A549 (cell line): ENCODE measurements around the gene DMGDH. TPM values are rescaled to one million over a fixed set of nuclear protein-coding genes. Genes with fewer than 3 reads are reported as not detected.

Experiments
- ATAC-seq, 2 experiments: fragments of 200-7000 bp in 1 of 2; fragments of >200 bp in 1 of 2; cut with Nextera tagmentation in 1 of 2; cut with Tn5 transposase in 1 of 2; 3 replicates each; pipeline versions ENCODE4 v1.8.0 to v1.9.1; 2018 to 2020; ENCODE audit warnings: mild to moderate bottlenecking in 1 of 2, moderate library complexity in 1 of 2
- CTCF ChIA-PET: fragments of 300-600 bp; sonication (Branson Sonifier 250); formaldehyde crosslinking; extraction: SDS; loops from one replicate; lab custom pipeline; 2021; ENCODE audit warnings: antibody characterized with exemption, inconsistent platforms; lab: Yijun Ruan, JAX
- POLR2A ChIA-PET: fragments of 350-600 bp; formaldehyde crosslinking; extraction: SDS; loops from one replicate; lab custom pipeline; 2021; ENCODE audit warnings: antibody characterized with exemption, inconsistent platforms; lab: Yijun Ruan, JAX
- DNase-seq, 2 experiments: peaks; one replicate each; pipeline versions ENCODE4 v3.0.0 to v3.0.0-alpha.2; 2011 to 2016; ENCODE audit warnings: low read depth in 1 of 2, low spot score in 1 of 2
- FAIRE-seq: peaks from 2 replicates; lab custom pipeline; 2011; peaks lifted over from hg19 to GRCh38; lab: Jason Lieb, UNC
- H3K27ac ChIP-seq, 2 experiments: fragments of >200 bp; sonication (Bioruptor Twin); formaldehyde crosslinking; 3 replicates each; pipeline ENCODE4 v1.5.1; 2016 to 2017
- H3K4me1 ChIP-seq: fragments of >200 bp; sonication (Bioruptor Twin); formaldehyde crosslinking; 3 replicates; pipeline ENCODE4 v1.6.1; 2016
- H3K4me2 ChIP-seq: fragments of >200 bp; sonication (Bioruptor Twin); formaldehyde crosslinking; 3 replicates; pipeline ENCODE4 v1.6.1; 2016
- H3K4me3 ChIP-seq: fragments of >200 bp; sonication (Bioruptor Twin); formaldehyde crosslinking; 3 replicates; pipeline ENCODE4 v1.5.1; 2016
- H3K9me3 ChIP-seq: fragments of >200 bp; sonication (Bioruptor Twin); formaldehyde crosslinking; 3 replicates; pipeline ENCODE4 v1.6.1; 2016
- CBX2 ChIP-seq: fragments of 200-600 bp; sonication (generic); IDR thresholded peaks from 2 replicates; pipeline ENCODE4 v1.6.1; 2016; ENCODE audit warnings: low read depth, mild to moderate bottlenecking, borderline replicate concordance
- CEBPB ChIP-seq, 2 experiments: fragments of >200 bp in 1 of 2; sonication (Bioruptor Twin) in 1 of 2; formaldehyde crosslinking in 1 of 2; IDR thresholded peaks; 2 replicates each; pipeline ENCODE4 v1.6.1; 2012 to 2016
- CHD4 ChIP-seq: fragments of 200-600 bp; sonication (generic); IDR thresholded peaks from 2 replicates; pipeline ENCODE4 v1.6.1; 2016; ENCODE audit warnings: antibody characterized with exemption, mild to moderate bottlenecking, borderline replicate concordance
- FOSL2 ChIP-seq, 2 experiments: fragments of 450-650 bp in 1 of 2; fragments of >200 bp in 1 of 2; sonication (Bioruptor Twin) in 1 of 2; formaldehyde crosslinking; IDR thresholded peaks; 2 replicates each; pipeline versions ENCODE4 v1.5.0 to v1.6.1; 2016 to 2020; ENCODE audit warnings: mild to moderate bottlenecking in 1 of 2, moderate library complexity in 1 of 2
- HEYL ChIP-seq: fragments of 250-450 bp; sonication (Bioruptor Pico); IDR thresholded peaks from 2 replicates; pipeline ENCODE4 v1.8.0; 2021; ENCODE audit warnings: mild to moderate bottlenecking, moderate library complexity
- HOXA7 ChIP-seq: fragments of 250-450 bp; sonication (Bioruptor Pico); IDR thresholded peaks from 2 replicates; pipeline ENCODE4 v1.5.0; 2020; ENCODE audit warnings: mild to moderate bottlenecking, moderate library complexity
- HOXB13 ChIP-seq: fragments of 250-450 bp; sonication (Bioruptor Pico); IDR thresholded peaks from 2 replicates; pipeline ENCODE4 v1.5.0; 2020; ENCODE audit warnings: low read depth, mild to moderate bottlenecking, moderate library complexity
- MAZ ChIP-seq: fragments of 150-350 bp; IDR thresholded peaks from 2 replicates; pipeline ENCODE4 v1.6.1; 2014; ENCODE audit warnings: antibody characterized with exemption, low read depth, low read length, borderline replicate concordance
- NR3C1 ChIP-seq: fragments of >200 bp; sonication (Bioruptor Twin); formaldehyde crosslinking; IDR thresholded peaks from 3 replicates; pipeline ENCODE4 v1.6.1; 2017
- POLR2A ChIP-seq: IDR thresholded peaks from 2 replicates; pipeline ENCODE4 v1.6.1; 2012; ENCODE audit warnings: mild to moderate bottlenecking, low read length
- RARB ChIP-seq: fragments of 250-450 bp; sonication (Bioruptor Pico); IDR thresholded peaks from 2 replicates; pipeline ENCODE4 v1.8.0; 2021; ENCODE audit warnings: mild to moderate bottlenecking, moderate library complexity
- RCOR1 ChIP-seq: fragments of 150-350 bp; IDR thresholded peaks from 2 replicates; pipeline ENCODE4 v1.6.1; 2014; ENCODE audit warnings: antibody characterized with exemption, low read length, low read depth
- REST ChIP-seq: fragments of 200-600 bp; sonication (generic); IDR thresholded peaks from 2 replicates; pipeline ENCODE4 v1.6.1; 2016; ENCODE audit warnings: antibody characterized with exemption, mild to moderate bottlenecking, moderate library complexity
- RNF2 ChIP-seq: fragments of 200-600 bp; sonication (generic); IDR thresholded peaks from 2 replicates; pipeline ENCODE4 v1.6.1; 2016; ENCODE audit warnings: low read depth, mild to moderate bottlenecking, antibody characterized with exemption, moderate library complexity, borderline replicate concordance
- USF2 ChIP-seq: fragments of 450-650 bp; IDR thresholded peaks from 2 replicates; pipeline ENCODE4 v1.6.1; 2014; ENCODE audit warnings: antibody characterized with exemption
- ZNF302 ChIP-seq: fragments of 250-450 bp; sonication (Bioruptor Pico); IDR thresholded peaks from 2 replicates; pipeline ENCODE4 v1.9.0; 2021; ENCODE audit warnings: inconsistent platforms, mild to moderate bottlenecking, moderate library complexity
- WGBS: methylation state at CpG from one replicate; pipeline ENCODE4 v1.1.6; 2017; ENCODE audit errors: missing lambda C conversion rate; 5-methylcytosine and 5-hydroxymethylcytosine counted together
- polyA plus RNA-seq, 4 experiments: library from polyadenylated mRNA; depleted of rRNA in 3 of 4; stranded (reverse); fragments of >200 nt; fragmentation: RNase III in 1 of 4; extraction: RNeasy Plus Mini Kit Qiagen cat#74134 plus additional on column Dnase treatment in 1 of 4; gene quantifications; 2 replicates in 3 of 4; 3 replicates in 1 of 4; pipeline ENCODE4 v1.2.3, GENCODE V29; 2011 to 2017
- TF ChIP-seq, protein P1 (sequence below): IDR thresholded peaks from 2 replicates; pipeline ENCODE4 v1.6.1; 2012
- TF ChIP-seq, protein P2 (sequence below): IDR thresholded peaks from 2 replicates; pipeline ENCODE4 v1.6.1; 2012
- TF ChIP-seq, protein P3 (sequence below): fragments of 250-450 bp; sonication (Bioruptor Pico); IDR thresholded peaks from 2 replicates; pipeline ENCODE4 v1.5.0; 2021; ENCODE audit warnings: mild to moderate bottlenecking, moderate library complexity, borderline replicate concordance

The DMGDH gene
- polyA plus RNA-seq, 2 of the 4 experiments (the other 2 are of a cell fraction) = 2.2 TPM; not detected in 1

GRCh38 chr5:79011219-79011836, 58.1 kb downstream of the DMGDH start:
- TF ChIP-seq CBX2 = no peak
- TF ChIP-seq REST = no peak
- no peak for TF ChIP-seq POLR2A
- TF ChIP-seq NR3C1 = no peak
- TF ChIP-seq FOSL2 (IDR thresholded peaks at IDR 0.05) = no peak
- no peak for TF ChIP-seq FOSL2 (CRISPR knock-in tag; IDR thresholded peaks at IDR 0.05)
- TF ChIP-seq RARB (CRISPR knock-in tag) = no peak
- TF ChIP-seq USF2 = no peak
- TF ChIP-seq HOXB13 (CRISPR knock-in tag) = no peak
- TF ChIP-seq, protein P1, sequence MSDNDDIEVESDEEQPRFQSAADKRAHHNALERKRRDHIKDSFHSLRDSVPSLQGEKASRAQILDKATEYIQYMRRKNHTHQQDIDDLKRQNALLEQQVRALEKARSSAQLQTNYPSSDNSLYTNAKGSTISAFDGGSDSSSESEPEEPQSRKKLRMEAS = no peak
- no peak for TF ChIP-seq CHD4
- no peak for TF ChIP-seq MAZ
- no peak for TF ChIP-seq HOXA7 (CRISPR knock-in tag)
- TF ChIP-seq HEYL (CRISPR knock-in tag) = no peak
- no peak for TF ChIP-seq CEBPB (IDR thresholded peaks at IDR 0.05)
- no peak for TF ChIP-seq ZNF302 (CRISPR knock-in tag)
- TF ChIP-seq, protein P2, sequence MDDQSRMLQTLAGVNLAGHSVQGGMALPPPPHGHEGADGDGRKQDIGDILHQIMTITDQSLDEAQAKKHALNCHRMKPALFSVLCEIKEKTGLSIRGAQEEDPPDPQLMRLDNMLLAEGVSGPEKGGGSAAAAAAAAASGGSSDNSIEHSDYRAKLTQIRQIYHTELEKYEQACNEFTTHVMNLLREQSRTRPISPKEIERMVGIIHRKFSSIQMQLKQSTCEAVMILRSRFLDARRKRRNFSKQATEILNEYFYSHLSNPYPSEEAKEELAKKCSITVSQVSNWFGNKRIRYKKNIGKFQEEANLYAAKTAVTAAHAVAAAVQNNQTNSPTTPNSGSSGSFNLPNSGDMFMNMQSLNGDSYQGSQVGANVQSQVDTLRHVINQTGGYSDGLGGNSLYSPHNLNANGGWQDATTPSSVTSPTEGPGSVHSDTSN = no peak
- TF ChIP-seq, protein P3, sequence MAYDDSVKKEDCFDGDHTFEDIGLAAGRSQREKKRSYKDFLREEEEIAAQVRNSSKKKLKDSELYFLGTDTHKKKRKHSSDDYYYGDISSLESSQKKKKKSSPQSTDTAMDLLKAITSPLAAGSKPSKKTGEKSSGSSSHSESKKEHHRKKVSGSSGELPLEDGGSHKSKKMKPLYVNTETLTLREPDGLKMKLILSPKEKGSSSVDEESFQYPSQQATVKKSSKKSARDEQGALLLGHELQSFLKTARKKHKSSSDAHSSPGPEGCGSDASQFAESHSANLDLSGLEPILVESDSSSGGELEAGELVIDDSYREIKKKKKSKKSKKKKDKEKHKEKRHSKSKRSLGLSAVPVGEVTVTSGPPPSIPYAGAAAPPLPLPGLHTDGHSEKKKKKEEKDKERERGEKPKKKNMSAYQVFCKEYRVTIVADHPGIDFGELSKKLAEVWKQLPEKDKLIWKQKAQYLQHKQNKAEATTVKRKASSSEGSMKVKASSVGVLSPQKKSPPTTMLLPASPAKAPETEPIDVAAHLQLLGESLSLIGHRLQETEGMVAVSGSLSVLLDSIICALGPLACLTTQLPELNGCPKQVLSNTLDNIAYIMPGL (CRISPR knock-in tag) = no peak
- no peak for TF ChIP-seq RNF2
- TF ChIP-seq RCOR1 = no peak
- H3K4me2 ChIP-seq = no peak overlapping the region
- DNase-seq = peak in 1 of 2 experiments; percentile 3
- POLR2A ChIA-PET = no interaction called here
- peak; percentile 64 to 78; a peak in 3 of 6 replicates for ATAC-seq
- CTCF ChIA-PET = interaction anchor here (1.4 to 7.1 kb wide), 3 partner anchors 11 to 1072 kb away, joined by 5 to 88 read pairs (median 8); no protein-coding TSS in a partner anchor
- no peak overlapping the region for H3K27ac ChIP-seq
- no peaks in the 10 kb centered on the region for H3K9me3 ChIP-seq
- no peak overlapping the region for H3K4me3 ChIP-seq
- WGBS = 58% methylated on average over 1 of the region's 1 CpG
- H3K4me1 ChIP-seq = peaks cover 8% of the 10 kb centered on the region; the same call in 1 of the 3 replicates
- FAIRE-seq = no peak
